OCI-LY1 (cell line): Measurements from ENCODE around the gene WWC2.

Source experiments
- H2AFZ ChIP-seq: fragments of 200-600 bp; sonication (generic), shearing (Covaris generic); 2 replicates; pipeline ENCODE4 v1.6.0; 2014; ENCODE audit warnings: antibody characterized with exemption, mild to moderate bottlenecking, low read length
- H3F3A ChIP-seq: fragments of 200-600 bp; sonication (generic), shearing (Covaris generic); 2 replicates; pipeline ENCODE4 v1.6.0; 2014; ENCODE audit warnings: mild to moderate bottlenecking, antibody characterized with exemption, low read length, moderate library complexity; ENCODE audit not compliant: insufficient read depth
- H3K27ac ChIP-seq: fragments of 200-600 bp; sonication (generic); 2 replicates; pipeline ENCODE4 v1.5.1; 2014; ENCODE audit warnings: low read length, mixed run types, mild to moderate bottlenecking, low read depth; ENCODE audit not compliant: poor library complexity, severe bottlenecking
- H3K27me3 ChIP-seq: fragments of 200-600 bp; sonication (generic); 2 replicates; pipeline ENCODE4 v1.6.0; 2014; ENCODE audit warnings: antibody characterized with exemption, mild to moderate bottlenecking, low read length, moderate library complexity; ENCODE audit not compliant: insufficient read depth
- H3K36me3 ChIP-seq: fragments of 200-600 bp; sonication (generic); 2 replicates; pipeline ENCODE4 v1.6.1; 2014; ENCODE audit warnings: mild to moderate bottlenecking, antibody characterized with exemption, low read length, moderate library complexity, mixed read lengths; ENCODE audit not compliant: insufficient read depth
- H3K4me1 ChIP-seq: fragments of 200-600 bp; sonication (generic); 2 replicates; pipeline ENCODE4 v1.5.1; 2014; ENCODE audit warnings: mild to moderate bottlenecking, low read length, moderate library complexity; ENCODE audit not compliant: insufficient read depth, severe bottlenecking
- H3K4me2 ChIP-seq: fragments of 200-600 bp; sonication (generic), shearing (Covaris generic); 2 replicates; pipeline ENCODE4 v1.6.1; 2014; ENCODE audit warnings: low read length
- H3K4me3 ChIP-seq: fragments of 200-600 bp; sonication (generic); 2 replicates; pipeline ENCODE4 v1.5.1; 2014; ENCODE audit warnings: low read length, low read depth, mild to moderate bottlenecking, mixed read lengths; ENCODE audit not compliant: poor library complexity, severe bottlenecking
- H3K79me2 ChIP-seq: fragments of 200-600 bp; shearing (Covaris generic); 2 replicates; pipeline ENCODE4 v1.6.1; 2016; ENCODE audit warnings: mixed run types, low read length, mixed read lengths; ENCODE audit not compliant: insufficient read depth
- H3K9ac ChIP-seq: fragments of 200-600 bp; sonication (generic), shearing (Covaris generic); 2 replicates; pipeline ENCODE4 v1.6.1; 2014; ENCODE audit warnings: mild to moderate bottlenecking, low read length, mixed read lengths
- H3K9me2 ChIP-seq: fragments of 200-600 bp; sonication (generic), shearing (Covaris generic); 2 replicates; pipeline ENCODE4 v1.6.1; 2014; ENCODE audit warnings: low read depth, mild to moderate bottlenecking, low read length, mixed read lengths
- H3K9me3 ChIP-seq: fragments of 200-600 bp; shearing (Covaris generic); 2 replicates; pipeline ENCODE4 v1.6.1; 2014; ENCODE audit warnings: low read length, mixed read lengths
- H4K20me1 ChIP-seq: fragments of 200-600 bp; sonication (generic), shearing (Covaris generic); 2 replicates; pipeline ENCODE4 v1.6.0; 2016; ENCODE audit warnings: mild to moderate bottlenecking, low read length; ENCODE audit not compliant: insufficient read depth
- CTCF ChIP-seq: fragments of 200-600 bp; sonication (generic), shearing (Covaris generic); IDR thresholded peaks from 2 replicates; pipeline ENCODE4 v1.5.1; 2017; ENCODE audit warnings: mild to moderate bottlenecking, antibody characterized with exemption, low read length, moderate library complexity, mixed read lengths
- EZH2 ChIP-seq: fragments of 200-600 bp; sonication (generic), shearing (Covaris generic); IDR thresholded peaks from 2 replicates; pipeline ENCODE4 v1.8.0; 2017; ENCODE audit warnings: borderline replicate concordance, mixed run types, mild to moderate bottlenecking, antibody characterized with exemption, low read length, moderate library complexity, mixed read lengths

Gene WWC2

GRCh38 chr4:183272384-183272783 is 173.3 kb downstream of the WWC2 start:
- H3K9me2 ChIP-seq, result no peaks in the 10 kb centered on the region
- H3K27me3 ChIP-seq, result no peaks in the 10 kb centered on the region
- H3K79me2 ChIP-seq, result no peaks in the 10 kb centered on the region
- no peaks in the 10 kb centered on the region for H4K20me1 ChIP-seq
- H3K9me3 ChIP-seq, result 0 out of 2 replicates have a peak, but pooled peaks cover 3% of the 10 kb centered on the region
- no peak overlapping the region for H3K27ac ChIP-seq
- H3K4me1 ChIP-seq, result no peaks in the 10 kb centered on the region
- no peak overlapping the region for H2AFZ ChIP-seq
- H3K36me3 ChIP-seq, result no peaks in the 10 kb centered on the region
- H3K4me2 ChIP-seq, result no peak overlapping the region
- no peaks in the 10 kb centered on the region for H3F3A ChIP-seq
- no peak overlapping the region for H3K4me3 ChIP-seq
- TF ChIP-seq EZH2, result no peak
- TF ChIP-seq CTCF, result no peak
- H3K9ac ChIP-seq, result no peak overlapping the region

GRCh38 chr4:183276106-183276505 is 177.0 kb downstream of the WWC2 start:
- Histone ChIP-seq H4K20me1 (no peaks in the 10 kb centered on the region), H3K4me2 (no peak overlapping the region), H3K4me3 (no peak overlapping the region), H3K27ac (no peak overlapping the region), H3F3A (no peaks in the 10 kb centered on the region), H2AFZ (no peak overlapping the region), H3K4me1 (no peaks in the 10 kb centered on the region), H3K27me3 (no peaks in the 10 kb centered on the region), H3K9me3 (0 out of 2 replicates have a peak, but pooled peaks cover 3% of the 10 kb centered on the region), H3K79me2 (no peaks in the 10 kb centered on the region), H3K9ac (no peak overlapping the region), H3K9me2 (no peaks in the 10 kb centered on the region), H3K36me3 (no peaks in the 10 kb centered on the region)
- TF ChIP-seq CTCF, result no peak
- TF ChIP-seq EZH2, result no peak

GRCh38 chr4:183284258-183284785 is 185.3 kb downstream of the WWC2 start:
- Histone ChIP-seq H3K27me3 (no peaks in the 10 kb centered on the region), H3F3A (no peaks in the 10 kb centered on the region), H3K9me2 (no peaks in the 10 kb centered on the region), H3K36me3 (no peaks in the 10 kb centered on the region), H3K4me3 (no peak overlapping the region), H3K4me2 (no peak overlapping the region), H3K9me3 (no peaks in the 10 kb centered on the region), H4K20me1 (no peaks in the 10 kb centered on the region), H2AFZ (no peak overlapping the region), H3K9ac (no peak overlapping the region), H3K27ac (no peak overlapping the region), H3K4me1 (no peaks in the 10 kb centered on the region), H3K79me2 (no peaks in the 10 kb centered on the region)
- no peak for TF ChIP-seq EZH2
- TF ChIP-seq CTCF, result no peak
